ENCODE data around the gene CENPL. TPM values are rescaled to one million over a fixed set of nuclear protein-coding genes. Genes with fewer than 3 reads are reported as not detected.

CENPL gene
- total and polyA plus RNA-seq, 2 of the 4 experiments (the other 2 are of a cell fraction), result 6.3 to 21.1 TPM

Small RNAs within 50 kb of the gene (microRNA-seq; reads per million reads assigned to microRNA genes)
- gene RF00019 (ENCODE audit: insufficient read depth, insufficient read length), result not detected

Small RNAs within 50 kb of the gene (small RNA-seq; reads per million reads assigned to genes)
- 0 reads per million in 5 experiments for gene RF00019

Other genes with a start within 250 kb of the CENPL start
- not detected in 2 replicates for gene SLC9C2, start 221.8 kb downstream of the CENPL start, total RNA-seq (2012; rRNA removed)
- not detected in 2 replicates for gene SLC9C2, start 221.8 kb downstream of the CENPL start, polyA plus RNA-seq (2012; rRNA removed)
- not detected in 2 replicates for gene TEX50, start 189.5 kb downstream of the CENPL start, total RNA-seq (2012; rRNA removed)
- not detected in 2 replicates for gene TEX50, start 189.5 kb downstream of the CENPL start, polyA plus RNA-seq (2012; rRNA removed)
- under 0.01 TPM in 1 of 2 replicates, not detected in the other for gene ANKRD45, start 155.0 kb downstream of the CENPL start, total RNA-seq (2012; rRNA removed)
- not detected in 2 replicates for gene ANKRD45, start 155.0 kb downstream of the CENPL start, polyA plus RNA-seq (2012; rRNA removed)
- 23.3 and 25.8 TPM in 2 replicates for gene KLHL20, start 109.9 kb downstream of the CENPL start, total RNA-seq (2012; rRNA removed)
- gene KLHL20, start 109.9 kb downstream of the CENPL start, polyA plus RNA-seq (2012; rRNA removed), result 11.0 and 13.5 TPM in 2 replicates
- 18.8 and 22.8 TPM in 2 replicates for gene DARS2, start 210 bp downstream of the CENPL start, total RNA-seq (2012; rRNA removed)
- gene DARS2, start 210 bp downstream of the CENPL start, polyA plus RNA-seq (2012; rRNA removed), result 13.1 and 14.8 TPM in 2 replicates
- 380 and 450 TPM in 2 replicates for gene GAS5, start 43.1 kb upstream of the CENPL start, total RNA-seq (2012; rRNA removed)
- 561 and 737 TPM in 2 replicates for gene GAS5, start 43.1 kb upstream of the CENPL start, polyA plus RNA-seq (2012; rRNA removed)
- 9.7 and 13.1 TPM in 2 replicates for gene ZBTB37, start 43.5 kb upstream of the CENPL start, total RNA-seq (2012; rRNA removed)
- 0.92 and 1.0 TPM in 2 replicates for gene ZBTB37, start 43.5 kb upstream of the CENPL start, polyA plus RNA-seq (2012; rRNA removed)
- not detected in 2 replicates for gene SERPINC1, start 92.4 kb upstream of the CENPL start, total RNA-seq (2012; rRNA removed)
- gene SERPINC1, start 92.4 kb upstream of the CENPL start, polyA plus RNA-seq (2012; rRNA removed), result not detected in 2 replicates
- 26.1 and 39.3 TPM in 2 replicates for gene RC3H1, start 197.5 kb upstream of the CENPL start, total RNA-seq (2012; rRNA removed)
- 5.1 and 5.4 TPM in 2 replicates for gene RC3H1, start 197.5 kb upstream of the CENPL start, polyA plus RNA-seq (2012; rRNA removed)